Neural cell (in vitro differentiated cells): Measurements from ENCODE around the gene ZMAT2.

Source experiments
- EP300 ChIP-seq: fragments of 450-650 bp; conservative IDR thresholded peaks from 2 replicates; pipeline ENCODE4 v1.6.1; 2014; ENCODE audit warnings: antibody characterized with exemption, mild to moderate bottlenecking, moderate library complexity; ENCODE audit not compliant: poor library complexity, severe bottlenecking
- MXI1 ChIP-seq: fragments of 450-650 bp; conservative IDR thresholded peaks from 2 replicates; pipeline ENCODE4 v1.6.1; 2014; ENCODE audit warnings: antibody characterized with exemption, mild to moderate bottlenecking; ENCODE audit not compliant: poor library complexity, severe bottlenecking
- POLR2AphosphoS5 ChIP-seq: IDR thresholded peaks from 2 replicates; pipeline ENCODE4 v1.6.1; 2012
- RAD21 ChIP-seq: fragments of 450-650 bp; conservative IDR thresholded peaks from 2 replicates; pipeline ENCODE4 v1.6.1; 2014; ENCODE audit warnings: antibody characterized with exemption, mild to moderate bottlenecking, moderate library complexity
- SMC3 ChIP-seq: fragments of 450-650 bp; conservative IDR thresholded peaks from 2 replicates; pipeline ENCODE4 v1.6.1; 2014; ENCODE audit warnings: antibody characterized with exemption, mild to moderate bottlenecking, moderate library complexity; ENCODE audit not compliant: poor library complexity
- TF ChIP-seq, protein P1 (sequence below): IDR thresholded peaks from 2 replicates; pipeline ENCODE4 v1.6.1; 2012; ENCODE audit warnings: borderline replicate concordance
- TF ChIP-seq, protein P2 (sequence below): fragments of 450-650 bp; IDR thresholded peaks from 2 replicates; pipeline ENCODE4 v1.5.1; 2014; ENCODE audit warnings: antibody characterized with exemption, mild to moderate bottlenecking, moderate library complexity; ENCODE audit not compliant: poor library complexity, severe bottlenecking

DNA sequence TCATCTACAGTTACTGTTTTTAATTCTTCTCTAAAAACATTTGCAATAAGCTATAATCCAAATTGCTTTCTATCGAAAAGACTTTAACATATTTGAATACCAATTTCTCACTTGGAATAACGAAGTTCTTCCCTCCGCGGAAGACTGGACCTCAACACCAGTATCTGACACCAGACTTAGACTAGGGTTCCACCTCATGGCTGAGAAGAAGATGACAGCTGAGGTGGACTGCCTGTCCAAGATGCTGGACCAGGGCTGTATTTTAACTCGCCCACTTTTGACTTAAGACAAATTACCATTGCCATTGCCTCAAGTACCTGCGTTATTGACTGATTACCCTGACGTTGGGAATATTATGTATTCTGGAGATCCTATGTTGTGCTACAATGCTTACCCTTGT lies 34.1 kb downstream of the ZMAT2 start:
- TF ChIP-seq, protein P1, sequence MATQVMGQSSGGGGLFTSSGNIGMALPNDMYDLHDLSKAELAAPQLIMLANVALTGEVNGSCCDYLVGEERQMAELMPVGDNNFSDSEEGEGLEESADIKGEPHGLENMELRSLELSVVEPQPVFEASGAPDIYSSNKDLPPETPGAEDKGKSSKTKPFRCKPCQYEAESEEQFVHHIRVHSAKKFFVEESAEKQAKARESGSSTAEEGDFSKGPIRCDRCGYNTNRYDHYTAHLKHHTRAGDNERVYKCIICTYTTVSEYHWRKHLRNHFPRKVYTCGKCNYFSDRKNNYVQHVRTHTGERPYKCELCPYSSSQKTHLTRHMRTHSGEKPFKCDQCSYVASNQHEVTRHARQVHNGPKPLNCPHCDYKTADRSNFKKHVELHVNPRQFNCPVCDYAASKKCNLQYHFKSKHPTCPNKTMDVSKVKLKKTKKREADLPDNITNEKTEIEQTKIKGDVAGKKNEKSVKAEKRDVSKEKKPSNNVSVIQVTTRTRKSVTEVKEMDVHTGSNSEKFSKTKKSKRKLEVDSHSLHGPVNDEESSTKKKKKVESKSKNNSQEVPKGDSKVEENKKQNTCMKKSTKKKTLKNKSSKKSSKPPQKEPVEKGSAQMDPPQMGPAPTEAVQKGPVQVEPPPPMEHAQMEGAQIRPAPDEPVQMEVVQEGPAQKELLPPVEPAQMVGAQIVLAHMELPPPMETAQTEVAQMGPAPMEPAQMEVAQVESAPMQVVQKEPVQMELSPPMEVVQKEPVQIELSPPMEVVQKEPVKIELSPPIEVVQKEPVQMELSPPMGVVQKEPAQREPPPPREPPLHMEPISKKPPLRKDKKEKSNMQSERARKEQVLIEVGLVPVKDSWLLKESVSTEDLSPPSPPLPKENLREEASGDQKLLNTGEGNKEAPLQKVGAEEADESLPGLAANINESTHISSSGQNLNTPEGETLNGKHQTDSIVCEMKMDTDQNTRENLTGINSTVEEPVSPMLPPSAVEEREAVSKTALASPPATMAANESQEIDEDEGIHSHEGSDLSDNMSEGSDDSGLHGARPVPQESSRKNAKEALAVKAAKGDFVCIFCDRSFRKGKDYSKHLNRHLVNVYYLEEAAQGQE = no peak
- no peak for TF ChIP-seq EP300
- TF ChIP-seq, protein P2, sequence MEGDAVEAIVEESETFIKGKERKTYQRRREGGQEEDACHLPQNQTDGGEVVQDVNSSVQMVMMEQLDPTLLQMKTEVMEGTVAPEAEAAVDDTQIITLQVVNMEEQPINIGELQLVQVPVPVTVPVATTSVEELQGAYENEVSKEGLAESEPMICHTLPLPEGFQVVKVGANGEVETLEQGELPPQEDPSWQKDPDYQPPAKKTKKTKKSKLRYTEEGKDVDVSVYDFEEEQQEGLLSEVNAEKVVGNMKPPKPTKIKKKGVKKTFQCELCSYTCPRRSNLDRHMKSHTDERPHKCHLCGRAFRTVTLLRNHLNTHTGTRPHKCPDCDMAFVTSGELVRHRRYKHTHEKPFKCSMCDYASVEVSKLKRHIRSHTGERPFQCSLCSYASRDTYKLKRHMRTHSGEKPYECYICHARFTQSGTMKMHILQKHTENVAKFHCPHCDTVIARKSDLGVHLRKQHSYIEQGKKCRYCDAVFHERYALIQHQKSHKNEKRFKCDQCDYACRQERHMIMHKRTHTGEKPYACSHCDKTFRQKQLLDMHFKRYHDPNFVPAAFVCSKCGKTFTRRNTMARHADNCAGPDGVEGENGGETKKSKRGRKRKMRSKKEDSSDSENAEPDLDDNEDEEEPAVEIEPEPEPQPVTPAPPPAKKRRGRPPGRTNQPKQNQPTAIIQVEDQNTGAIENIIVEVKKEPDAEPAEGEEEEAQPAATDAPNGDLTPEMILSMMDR = no peak
- TF ChIP-seq MXI1 = no peak
- TF ChIP-seq SMC3 = no peak
- TF ChIP-seq POLR2AphosphoS5 = no peak
- no peak for TF ChIP-seq RAD21
